IMR-90 (cell line): Measurements from ENCODE around the gene EGF. TPM values are rescaled to one million over a fixed set of nuclear protein-coding genes. Genes with fewer than 3 reads are reported as not detected.

Experiments used
- ATAC-seq: fragments of 200-7000 bp; cut with Tn5 transposase; 2 replicates; pipeline ENCODE4 v1.9.1; 2020; ENCODE audit warnings: low read depth, mild to moderate bottlenecking, moderate library complexity
- BruUV-seq: library from RNA; stranded (reverse); fragments of 400-500 nt; replicated peaks from 2 replicates; lab custom pipeline; 2021; lab: Mats Ljungman, UMichigan
- CTCF ChIA-PET: fragments of 300-600 bp; formaldehyde crosslinking; extraction: SDS; loops from one replicate; lab custom pipeline; 2021; ENCODE audit warnings: antibody characterized with exemption; lab: Yijun Ruan, JAX
- POLR2A ChIA-PET: fragments of 300-600 bp; sonication (Branson Sonifier 250); formaldehyde crosslinking; loops from one replicate; lab custom pipeline; 2022; ENCODE audit warnings: antibody characterized with exemption; ENCODE audit not compliant: unreplicated experiment; lab: Charles Lee
- DNase-seq: peaks from one replicate; pipeline ENCODE4 v3.0.0; 2013
- H2AFZ ChIP-seq: replicated peaks from 2 replicates; pipeline ENCODE3; 2013; ENCODE audit warnings: low read length, mild to moderate bottlenecking; ENCODE audit not compliant: poor library complexity
- H2AK5ac ChIP-seq: 2 replicates; pipeline ENCODE4 v1.6.1; 2013; ENCODE audit warnings: low read depth, low read length, inconsistent platforms
- H2AK9ac ChIP-seq: replicated peaks from 2 replicates; pipeline ENCODE3; 2013; ENCODE audit warnings: mild to moderate bottlenecking, low read depth, low read length, moderate library complexity; ENCODE audit not compliant: poor library complexity
- H2BK120ac ChIP-seq: 2 replicates; pipeline ENCODE4 v1.6.1; 2013; ENCODE audit warnings: low read depth, low read length, inconsistent platforms
- H2BK15ac ChIP-seq: 3 replicates; pipeline ENCODE4 v1.6.1; 2013; ENCODE audit warnings: low read depth, low read length, inconsistent platforms
- H2BK20ac ChIP-seq: 2 replicates; pipeline ENCODE4 v1.6.1; 2013; ENCODE audit warnings: low read depth, mild to moderate bottlenecking, inconsistent platforms, low read length, moderate library complexity
- H2BK5ac ChIP-seq: 2 replicates; pipeline ENCODE4 v1.6.1; 2013; ENCODE audit warnings: mild to moderate bottlenecking, low read depth, low read length, inconsistent platforms; ENCODE audit not compliant: poor library complexity, severe bottlenecking
- H3K14ac ChIP-seq: replicated peaks from 2 replicates; pipeline ENCODE4 v1.6.1; 2013; ENCODE audit warnings: low read depth, low read length, inconsistent platforms
- H3K18ac ChIP-seq: 2 replicates; pipeline ENCODE4 v1.6.1; 2013; ENCODE audit warnings: low read depth, low read length, control low read depth
- H3K23ac ChIP-seq: 2 replicates; pipeline ENCODE4 v1.6.1; 2013; ENCODE audit warnings: low read depth, low read length, inconsistent platforms
- H3K27ac ChIP-seq: 2 replicates; pipeline ENCODE4 v1.5.1; 2013; ENCODE audit warnings: mild to moderate bottlenecking, control low read depth, low read length; ENCODE audit not compliant: insufficient read depth
- H3K27me3 ChIP-seq: 2 replicates; pipeline ENCODE4 v1.6.1; 2013; ENCODE audit warnings: low read length; ENCODE audit not compliant: control insufficient read depth, insufficient read depth
- H3K36me3 ChIP-seq: 2 replicates; pipeline ENCODE4 v1.6.1; 2013; ENCODE audit warnings: low read length, mixed read lengths; ENCODE audit not compliant: control insufficient read depth, insufficient read depth
- H3K4ac ChIP-seq: 2 replicates; pipeline ENCODE4 v1.6.1; 2013; ENCODE audit warnings: low read depth, low read length, inconsistent platforms
- H3K4me1 ChIP-seq: 2 replicates; pipeline ENCODE4 v1.6.1; 2013; ENCODE audit warnings: low read length, mixed read lengths; ENCODE audit not compliant: control insufficient read depth, insufficient read depth
- H3K4me2 ChIP-seq: 2 replicates; pipeline ENCODE4 v1.6.1; 2013; ENCODE audit warnings: low read depth, mild to moderate bottlenecking, control low read depth, low read length, moderate library complexity
- H3K4me3 ChIP-seq: 2 replicates; pipeline ENCODE4 v1.5.1; 2013; ENCODE audit warnings: low read depth, mild to moderate bottlenecking, control low read depth, low read length, moderate library complexity; ENCODE audit not compliant: insufficient read depth
- H3K56ac ChIP-seq: 2 replicates; pipeline ENCODE4 v1.6.1; 2013; ENCODE audit warnings: low read length, inconsistent platforms; ENCODE audit not compliant: insufficient read depth; ENCODE audit errors: extremely low read depth
- H3K79me1 ChIP-seq, 2 experiments: 2 replicates each; pipeline ENCODE4 v1.6.1; 2013; ENCODE audit warnings: low read length in 2 of 2, inconsistent platforms in 1 of 2, low read depth in 1 of 2
- H3K9ac ChIP-seq: 2 replicates; pipeline ENCODE4 v1.6.1; 2013; ENCODE audit warnings: low read depth, low read length, control low read depth
- H3K9me1 ChIP-seq: 2 replicates; pipeline ENCODE4 v1.6.1; 2013; ENCODE audit warnings: low read length, inconsistent platforms; ENCODE audit not compliant: insufficient read depth
- H3K9me3 ChIP-seq: 2 replicates; pipeline ENCODE4 v1.6.1; 2013; ENCODE audit warnings: low read length; ENCODE audit not compliant: control insufficient read depth, insufficient read depth
- H4K20me1 ChIP-seq: 2 replicates; pipeline ENCODE4 v1.6.1; 2013; ENCODE audit warnings: low read length, inconsistent platforms; ENCODE audit not compliant: insufficient read depth
- H4K5ac ChIP-seq: 2 replicates; pipeline ENCODE4 v1.6.1; 2013; ENCODE audit warnings: mild to moderate bottlenecking, low read depth, low read length, control low read depth
- H4K8ac ChIP-seq, 2 experiments: 2 replicates each; pipeline ENCODE4 v1.6.1; 2013; ENCODE audit warnings: low read depth in 2 of 2, low read length in 2 of 2, control low read depth in 1 of 2, inconsistent platforms in 1 of 2
- H4K91ac ChIP-seq: 2 replicates; pipeline ENCODE4 v1.6.1; 2013; ENCODE audit warnings: low read depth, low read length, inconsistent platforms; ENCODE audit not compliant: insufficient read depth
- BHLHE40 ChIP-seq: fragments of 150-350 bp; IDR thresholded peaks from 2 replicates; pipeline ENCODE4 v1.6.1; 2016; ENCODE audit warnings: mild to moderate bottlenecking, low read depth, low read length
- CEBPB ChIP-seq: IDR thresholded peaks from 2 replicates; pipeline ENCODE4 v1.6.1; 2012; ENCODE audit warnings: low read depth, low read length, improper control_type of control experiment
- CHD1 ChIP-seq: IDR thresholded peaks from 2 replicates; pipeline ENCODE4 v1.6.1; 2012; ENCODE audit warnings: low read depth, low read length, improper control_type of control experiment
- CTCF ChIP-seq: conservative IDR thresholded peaks from 2 replicates; pipeline ENCODE4 v1.5.1; 2012; ENCODE audit warnings: mild to moderate bottlenecking, low read depth, low read length, improper control_type of control experiment
- ELK1 ChIP-seq: fragments of 150-350 bp; IDR thresholded peaks from 2 replicates; pipeline ENCODE4 v1.6.1; 2016; ENCODE audit warnings: low read depth, mild to moderate bottlenecking, low read length, moderate library complexity, borderline replicate concordance
- FOS ChIP-seq: fragments of 150-350 bp; IDR thresholded peaks from 2 replicates; pipeline ENCODE4 v1.6.1; 2016; ENCODE audit warnings: low read depth, low read length
- MAFK ChIP-seq: IDR thresholded peaks from 2 replicates; pipeline ENCODE4 v1.6.1; 2012; ENCODE audit warnings: low read depth, low read length, improper control_type of control experiment
- MAZ ChIP-seq: IDR thresholded peaks from 2 replicates; pipeline ENCODE4 v1.6.1; 2012; ENCODE audit warnings: low read depth, mild to moderate bottlenecking, low read length, improper control_type of control experiment, moderate library complexity, borderline replicate concordance
- MXI1 ChIP-seq: IDR thresholded peaks from 2 replicates; pipeline ENCODE4 v1.6.1; 2012; ENCODE audit warnings: low read depth, mild to moderate bottlenecking, low read length, moderate library complexity, borderline replicate concordance
- POLR2A ChIP-seq: IDR thresholded peaks from 2 replicates; pipeline ENCODE4 v1.6.1; 2012; ENCODE audit warnings: mild to moderate bottlenecking, low read depth, low read length
- RAD21 ChIP-seq: IDR thresholded peaks from 2 replicates; pipeline ENCODE4 v1.6.1; 2012; ENCODE audit warnings: low read length, improper control_type of control experiment
- RCOR1 ChIP-seq: IDR thresholded peaks from 2 replicates; pipeline ENCODE4 v1.6.1; 2012; ENCODE audit warnings: mild to moderate bottlenecking, low read length, improper control_type of control experiment; ENCODE audit not compliant: insufficient replicate concordance
- RFX5 ChIP-seq: IDR thresholded peaks from 2 replicates; pipeline ENCODE4 v1.8.0; 2012; ENCODE audit warnings: low read depth, mild to moderate bottlenecking, low read length, moderate library complexity
- SMC3 ChIP-seq: fragments of 150-350 bp; IDR thresholded peaks from 2 replicates; pipeline ENCODE4 v1.6.1; 2016; ENCODE audit warnings: low read depth, mild to moderate bottlenecking, antibody characterized with exemption, low read length, moderate library complexity
- USF2 ChIP-seq: fragments of 150-350 bp; IDR thresholded peaks from 2 replicates; pipeline ENCODE4 v1.6.1; 2017; ENCODE audit warnings: mild to moderate bottlenecking, antibody characterized with exemption, low read length, low read depth
- WGBS, 2 experiments: methylation state at CpG; one replicate each; pipeline versions ENCODE4 v1.1.5 to v1.1.7; 2013; ENCODE audit warnings: missing lambda C conversion rate in 2 of 2; ENCODE audit not compliant: insufficient read length in 1 of 2; ENCODE audit errors: extremely low coverage in 2 of 2; 5-methylcytosine and 5-hydroxymethylcytosine counted together
- dilution Hi-C: fragments of 300-500 bp; cut with HindIII; formaldehyde crosslinking; loops from one replicate; pipeline ENCODE4 v1.14.3; 2018; ENCODE audit warnings: low sequenced_read_pairs; ENCODE audit not compliant: unreplicated experiment
- in situ Hi-C: fragments of 300-500 bp; cut with MboI; formaldehyde crosslinking; loops from 3 replicates; pipeline ENCODE4 v1.14.3; 2019; ENCODE audit warnings: low sequenced_read_pairs, inconsistent platforms, mixed read lengths
- intact Hi-C: fragments of 100-400 bp; cut with micrococcal nuclease; formaldehyde crosslinking; loops from 2 replicates; pipeline ENCODE4 v1.10.0; 2022
- polyA plus RNA-seq, 3 experiments: library from polyadenylated mRNA; depleted of rRNA; stranded (reverse); fragments of >200 nt; gene quantifications; 2 replicates each; pipeline ENCODE4 v1.2.3, GENCODE V29; 2012; ENCODE audit warnings: low replicate concordance in 1 of 3
- total RNA-seq: library from RNA; depleted of rRNA; stranded (reverse); fragments of >200 nt; gene quantifications from 2 replicates; pipeline ENCODE4 v1.2.3, GENCODE V29; 2012

EGF gene
- total and polyA plus RNA-seq, 2 of the 4 experiments (the other 2 are of a cell fraction) = 1.7 to 2.2 TPM

- Histone ChIP-seq H3K27me3 (peaks cover 5% of the 10 kb centered on the region), H3K9ac (no peak overlapping the region), H3K14ac (no peak overlapping the region), H2BK5ac (no peak overlapping the region), H2AK5ac (no peak overlapping the region), H3K23ac (no peak overlapping the region), H2AFZ (no peak overlapping the region), H4K8ac (no peak overlapping the region), H3K4me3 (no peak overlapping the region), H2AK9ac (no peak overlapping the region), H3K4me2 (no peak overlapping the region), H3K9me3 (peaks cover 2% of the 10 kb centered on the region; the same call in 1 of the 2 replicates), H3K27ac (no peak overlapping the region), H2BK15ac (no peak overlapping the region), H4K91ac (no peak overlapping the region), H3K9me1 (no peaks in the 10 kb centered on the region), H4K5ac (no peak overlapping the region), H3K4me1 (no peaks in the 10 kb centered on the region), H3K36me3 (no peaks in the 10 kb centered on the region), H3K79me1 (no peaks in the 10 kb centered on the region), H3K4ac (no peak overlapping the region), H2BK20ac (no peak overlapping the region), H4K20me1 (no peaks in the 10 kb centered on the region), H3K18ac (no peak overlapping the region), H2BK120ac (no peak overlapping the region), H3K56ac (no peak overlapping the region)
- BruUV-seq = no TSS peak
- TF ChIP-seq SMC3 = no peak
- TF ChIP-seq CHD1 = no peak
- TF ChIP-seq RFX5 = no peak
- TF ChIP-seq FOS = no peak
- TF ChIP-seq CEBPB = no peak
- TF ChIP-seq MAZ = no peak
- no peak for TF ChIP-seq CTCF
- no peak for TF ChIP-seq MXI1
- TF ChIP-seq ELK1 = no peak
- no peak for TF ChIP-seq USF2
- no peak for TF ChIP-seq BHLHE40
- TF ChIP-seq POLR2A = no peak
- no peak for TF ChIP-seq RAD21
- no peak for TF ChIP-seq RCOR1
- no peak for TF ChIP-seq MAFK
- in situ Hi-C loops = no loop called here
- dilution Hi-C loops = no loop called here
- ATAC-seq = no peak
- no CpG with 5 or more reads among the region's 8 CpGs for WGBS, 2 experiments
- intact Hi-C loops = no loop called here
- CTCF ChIA-PET = no interaction called here
- POLR2A ChIA-PET = no interaction called here
- DNase-seq = no peak
Observed at GRCh38 chr4:110033355-110034025, 120.8 kb downstream of the EGF start.
